Tibial artery (tissue), 4 donors: ENCODE data around the gene PIAS2.
A peak's percentile ranks its signal among the peaks of the same experiment; 100 is the strongest.

ENCODE experiments used
- DNase-seq, 2 donors: peaks; one replicate each; pipeline ENCODE4 v3.0.0-alpha.2; 2019
- H3K27ac ChIP-seq, 2 donors: fragments of 200-600 bp; sonication (generic) in 1 of 2; 1 replicate in 1 of 2; 2 replicates in 1 of 2; pipeline ENCODE4 v1.5.1; 2018 to 2019; ENCODE audit warnings: mild to moderate bottlenecking in 1 of 2
- H3K27me3 ChIP-seq, 2 donors: fragments of 200-600 bp; sonication (generic) in 1 of 2; one replicate each; pipeline versions ENCODE4 v1.5.1 to v1.6.0; 2016 to 2019
- H3K36me3 ChIP-seq, 3 donors: fragments of 200-600 bp; sonication (generic) in 2 of 3; one replicate each; pipeline ENCODE4 v1.5.1; 2016 to 2019; ENCODE audit warnings: mild to moderate bottlenecking in 2 of 3
- H3K4me1 ChIP-seq, 4 donors: fragments of 200-600 bp; sonication (generic) in 2 of 4; 1 replicate in 3 of 4; 2 replicates in 1 of 4; pipeline ENCODE4 v1.5.1; 2016 to 2019
- H3K4me3 ChIP-seq, 2 donors: fragments of 200-600 bp; sonication (generic) in 1 of 2; 1 replicate in 1 of 2; 2 replicates in 1 of 2; pipeline ENCODE4 v1.5.1; 2018 to 2019; ENCODE audit warnings: mild to moderate bottlenecking in 2 of 2
- H3K9me3 ChIP-seq, 3 donors: fragments of 200-600 bp; sonication (generic) in 1 of 3; one replicate each; pipeline ENCODE4 v1.5.1; 2016 to 2019
- CTCF ChIP-seq, 2 experiments: fragments of 200-600 bp in 1 of 2; fragments of 450-650 bp in 1 of 2; IDR thresholded peaks; one replicate each; pipeline ENCODE4 v1.5.1; 2017 to 2019; ENCODE audit warnings: antibody characterized with exemption in 2 of 2, mild to moderate bottlenecking in 1 of 2, moderate library complexity in 1 of 2
- intact Hi-C: fragments of 100-400 bp; cut with DNase I; formaldehyde crosslinking; loops from one replicate; pipeline ENCODE4 v1.15.0; 2023; ENCODE audit warnings: low total_unique reads

Gene PIAS2

GRCh38 chr18:46915800-46916550 lies 1.3 kb downstream of the PIAS2 start:
- H3K36me3 ChIP-seq: no peaks in the 10 kb centered on the region
- H3K27ac ChIP-seq: peak overlapping the region; percentile 85 to 86
- H3K9me3 ChIP-seq: no peaks in the 10 kb centered on the region
- no peak for TF ChIP-seq CTCF (IDR thresholded peaks at IDR 0.05)
- intact Hi-C loops: no loop called here
- H3K4me1 ChIP-seq: peaks cover 0 to 16% (median 6%) of the 10 kb centered on the region in 4 donors
- H3K27me3 ChIP-seq: no peaks in the 10 kb centered on the region
- DNase-seq: no peak
- peak overlapping the region; percentile 68 to 80 for H3K4me3 ChIP-seq

- no peak for DNase-seq
- Histone ChIP-seq H3K27me3 (no peaks in the 10 kb centered on the region), H3K36me3 (no peaks in the 10 kb centered on the region), H3K27ac (no peak overlapping the region), H3K4me3 (no peak overlapping the region), H3K9me3 (no peaks in the 10 kb centered on the region), H3K4me1 (peaks cover 0 to 8% (median 3%) of the 10 kb centered on the region in 4 donors)
- intact Hi-C loops: no loop called here
- no peak for TF ChIP-seq CTCF (IDR thresholded peaks at IDR 0.05)
These were observed 6.5 kb downstream of the PIAS2 start for GRCh38 chr18:46910856-46911255.

GRCh38 chr18:46909497-46909896 lies 7.8 kb downstream of the PIAS2 start:
- Histone ChIP-seq H3K36me3 (no peaks in the 10 kb centered on the region), H3K27ac (no peak overlapping the region), H3K4me3 (no peak overlapping the region), H3K9me3 (no peaks in the 10 kb centered on the region), H3K27me3 (no peaks in the 10 kb centered on the region), H3K4me1 (no peaks in the 10 kb centered on the region)
- intact Hi-C loops: no loop called here
- TF ChIP-seq CTCF (IDR thresholded peaks at IDR 0.05): no peak
- DNase-seq: no peak

GRCh38 chr18:46903406-46903805 lies 13.9 kb downstream of the PIAS2 start:
- no peak overlapping the region for H3K4me3 ChIP-seq
- H3K9me3 ChIP-seq: no peaks in the 10 kb centered on the region
- no peak overlapping the region for H3K27ac ChIP-seq
- no peaks in the 10 kb centered on the region for H3K4me1 ChIP-seq
- no peaks in the 10 kb centered on the region for H3K36me3 ChIP-seq
- DNase-seq: no peak
- TF ChIP-seq CTCF (IDR thresholded peaks at IDR 0.05): no peak
- H3K27me3 ChIP-seq: no peaks in the 10 kb centered on the region
- intact Hi-C loops: no loop called here

- H3K9me3 ChIP-seq: no peaks in the 10 kb centered on the region
- TF ChIP-seq CTCF (IDR thresholded peaks at IDR 0.05): no peak
- H3K36me3 ChIP-seq: no peaks in the 10 kb centered on the region
- H3K4me3 ChIP-seq: no peak overlapping the region
- DNase-seq: no peak
- no peaks in the 10 kb centered on the region for H3K27me3 ChIP-seq
- intact Hi-C loops: no loop called here
- H3K4me1 ChIP-seq: no peaks in the 10 kb centered on the region
- no peak overlapping the region for H3K27ac ChIP-seq
These were observed 17.9 kb downstream of the PIAS2 start for GRCh38 chr18:46899274-46899948.
